ENCODE data around the gene CCNL2.
"Not testable (repeated sequence)": the region's sequence is repeated elsewhere in the genome, so short reads cannot be mapped to it uniquely, and the experiment has no call there.

The CCNL2 gene

DNA sequence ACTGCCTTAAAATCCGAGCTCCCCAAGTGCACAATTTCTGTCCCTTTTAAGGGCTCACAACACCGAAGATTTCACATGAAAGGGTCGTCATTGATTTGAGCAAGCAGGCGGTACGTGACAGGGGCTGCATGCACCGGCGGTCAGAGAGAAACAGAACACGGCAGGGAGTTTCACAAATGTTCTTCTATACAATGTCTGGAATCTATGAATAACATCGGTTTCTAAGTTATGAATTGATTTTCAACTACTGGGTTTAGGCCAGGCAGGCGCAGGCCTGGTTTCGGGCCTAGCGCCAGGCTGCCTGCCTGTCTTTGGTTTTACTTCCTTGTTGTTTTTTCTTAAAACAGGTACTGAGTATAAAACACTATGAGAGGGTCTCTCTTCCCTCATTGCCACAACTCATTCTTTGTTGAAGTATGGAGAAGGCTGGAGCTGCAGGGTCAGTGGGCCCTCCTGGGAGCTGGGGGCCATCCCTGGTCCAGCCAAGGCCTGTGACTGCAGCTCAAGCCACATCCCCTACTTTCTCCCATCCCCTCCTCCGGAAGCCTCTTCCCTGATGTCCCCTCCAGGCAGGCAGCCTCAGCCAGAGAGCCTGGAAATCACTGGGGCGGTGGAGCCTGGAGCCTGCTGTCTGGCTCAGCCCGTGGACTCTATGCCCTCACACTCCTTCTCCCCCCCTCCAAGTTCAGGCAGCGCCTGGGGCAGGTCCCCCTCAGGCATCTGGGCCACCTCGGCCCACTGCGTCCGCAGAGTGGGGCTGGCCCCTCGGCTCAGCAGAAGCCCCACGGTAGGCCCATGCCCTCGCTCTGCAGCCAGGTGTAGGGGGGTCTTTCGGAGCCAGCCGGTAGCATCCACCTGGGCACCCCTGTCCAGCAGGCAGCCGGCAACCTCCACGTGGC lies 19.6 kb upstream of the CCNL2 start:
- no peak for DNase-seq
- no peak overlapping the region for H3K27ac Mint-ChIP-seq
- H3K36me3 Mint-ChIP-seq (ENCODE audit: low read depth), result no peaks in the 10 kb centered on the region
- no peaks in the 10 kb centered on the region for H3K9me3 Mint-ChIP-seq
- H3K4me3 Mint-ChIP-seq, result no peak overlapping the region
- peaks cover 21% of the 10 kb centered on the region for H3K27me3 Mint-ChIP-seq
- peaks cover 16% of the 10 kb centered on the region for H3K4me1 Mint-ChIP-seq (ENCODE audit: low read depth)

DNA sequence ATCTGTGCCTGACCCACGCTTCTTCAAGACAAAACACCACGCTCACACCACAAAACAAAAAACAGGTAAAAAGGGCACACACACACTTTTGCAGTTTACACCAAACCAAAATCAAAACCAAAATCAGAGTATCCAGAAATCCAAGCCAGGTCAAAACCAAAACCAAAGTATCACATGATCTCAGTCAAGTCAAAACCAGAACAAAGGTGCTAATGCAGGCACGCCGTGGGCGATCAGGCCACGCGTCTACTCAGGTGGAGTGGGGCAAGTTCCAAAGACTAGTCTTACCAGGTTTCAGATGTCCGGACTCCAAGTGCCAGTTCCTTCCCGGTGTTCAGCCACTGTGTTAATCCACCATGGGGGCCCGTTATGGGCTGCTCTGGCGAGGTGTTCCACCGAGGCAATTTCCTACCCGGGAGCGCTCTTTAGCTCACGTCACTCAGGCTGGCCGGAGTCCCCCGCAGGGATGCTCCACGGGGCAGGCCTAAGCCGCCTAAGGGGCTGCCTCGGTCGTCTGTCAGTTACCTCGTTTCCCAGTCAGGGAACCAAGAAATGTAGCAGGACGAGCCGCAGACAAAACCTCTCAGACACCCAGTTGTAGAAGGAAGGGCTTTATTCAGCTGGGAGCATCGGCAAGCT lies 18.8 kb upstream of the CCNL2 start:
- not testable (repeated sequence) for H3K36me3 Mint-ChIP-seq (ENCODE audit: low read depth); H3K27ac Mint-ChIP-seq; H3K4me3 Mint-ChIP-seq; DNase-seq; H3K9me3 Mint-ChIP-seq
- peaks cover 18% of the 10 kb centered on the region for H3K27me3 Mint-ChIP-seq
- peaks cover 15% of the 10 kb centered on the region for H3K4me1 Mint-ChIP-seq (ENCODE audit: low read depth)

DNA sequence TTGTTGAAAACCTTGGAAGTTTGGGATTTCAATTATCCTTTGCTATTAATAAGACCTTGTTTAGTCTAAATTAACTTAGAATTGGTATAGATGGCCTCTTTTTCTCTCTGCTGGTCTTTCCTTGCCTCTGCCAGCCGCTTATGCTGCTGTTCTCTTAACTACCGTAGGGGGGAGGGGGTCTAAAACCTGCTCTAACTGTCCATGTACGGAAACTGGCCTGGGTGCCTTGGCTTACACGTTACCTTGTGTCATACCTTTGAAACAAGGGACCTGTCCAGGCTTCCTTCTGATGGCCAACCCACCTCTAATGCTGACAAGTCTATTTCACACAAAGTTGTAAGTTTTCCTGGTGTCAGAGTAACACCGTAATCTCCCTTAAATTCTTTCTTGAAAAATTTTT lies 18.3 kb upstream of the CCNL2 start:
- DNase-seq; H3K4me3 Mint-ChIP-seq; H3K36me3 Mint-ChIP-seq (ENCODE audit: low read depth); H3K9me3 Mint-ChIP-seq; H3K27ac Mint-ChIP-seq: not testable (repeated sequence)
- Mint-ChIP-seq H3K27me3 (peaks cover 12% of the 10 kb centered on the region), H3K4me1 (ENCODE audit: low read depth) (peaks cover 13% of the 10 kb centered on the region)

DNA sequence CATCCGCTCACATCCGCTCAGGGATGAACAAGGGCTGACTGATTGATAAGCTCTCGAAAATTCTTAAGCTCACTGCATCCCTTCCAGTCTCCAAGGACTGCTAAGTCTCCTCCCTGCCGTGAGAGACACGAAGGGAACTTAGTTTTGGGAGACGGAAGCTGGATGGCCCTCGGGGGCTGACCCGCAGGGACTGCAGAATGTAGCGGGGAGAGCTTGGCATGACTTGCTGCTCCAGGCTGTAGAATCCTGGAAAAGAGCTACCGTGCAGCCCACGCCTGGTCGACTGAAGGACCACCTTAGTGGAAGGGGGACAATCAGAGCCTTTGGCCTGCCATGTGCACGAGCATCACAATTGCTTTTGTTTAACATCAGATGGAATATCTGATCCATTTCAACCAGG lies 16.6 kb upstream of the CCNL2 start:
- no peak for DNase-seq
- Mint-ChIP-seq H3K36me3 (ENCODE audit: low read depth) (peaks cover 2% of the 10 kb centered on the region), H3K27me3 (peaks cover 2% of the 10 kb centered on the region), H3K9me3 (no peaks in the 10 kb centered on the region), H3K4me1 (ENCODE audit: low read depth) (peaks cover 18% of the 10 kb centered on the region), H3K27ac (no peak overlapping the region), H3K4me3 (no peak overlapping the region)

DNA sequence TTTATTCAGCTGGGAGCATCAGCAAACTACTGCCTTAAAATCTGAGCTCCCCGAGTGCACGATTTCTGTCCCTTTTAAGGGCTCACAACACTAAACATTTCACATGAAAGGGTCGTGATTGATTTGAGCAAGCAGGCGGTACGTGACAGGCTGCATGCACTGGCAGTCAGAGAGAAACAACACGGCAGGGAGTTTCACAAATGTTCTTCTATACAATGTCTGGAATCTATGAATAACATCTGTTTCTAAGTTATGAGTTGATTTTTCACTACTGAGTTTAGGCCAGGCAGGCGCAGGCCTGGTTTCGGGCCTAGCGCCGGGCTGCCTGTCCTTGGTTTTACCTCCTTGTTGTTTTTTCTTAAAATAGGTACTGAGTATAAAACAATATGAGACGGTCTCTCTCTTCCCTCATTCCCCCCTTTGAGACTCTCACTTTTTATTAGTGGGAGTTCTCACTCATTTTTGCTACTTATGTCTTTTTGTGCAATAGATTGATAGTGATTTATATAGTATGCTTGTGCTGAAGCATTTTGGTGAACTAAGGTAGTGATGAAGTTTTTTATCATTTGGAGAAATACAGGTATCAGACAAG lies 13.3 kb upstream of the CCNL2 start:
- peaks cover 31% of the 10 kb centered on the region for H3K4me1 Mint-ChIP-seq (ENCODE audit: low read depth)
- not testable (repeated sequence) for H3K27me3 Mint-ChIP-seq, DNase-seq, H3K9me3 Mint-ChIP-seq, H3K4me3 Mint-ChIP-seq
- H3K27ac Mint-ChIP-seq, result peak overlapping the region; percentile 31
- H3K36me3 Mint-ChIP-seq (ENCODE audit: low read depth), result peaks cover 32% of the 10 kb centered on the region

DNA sequence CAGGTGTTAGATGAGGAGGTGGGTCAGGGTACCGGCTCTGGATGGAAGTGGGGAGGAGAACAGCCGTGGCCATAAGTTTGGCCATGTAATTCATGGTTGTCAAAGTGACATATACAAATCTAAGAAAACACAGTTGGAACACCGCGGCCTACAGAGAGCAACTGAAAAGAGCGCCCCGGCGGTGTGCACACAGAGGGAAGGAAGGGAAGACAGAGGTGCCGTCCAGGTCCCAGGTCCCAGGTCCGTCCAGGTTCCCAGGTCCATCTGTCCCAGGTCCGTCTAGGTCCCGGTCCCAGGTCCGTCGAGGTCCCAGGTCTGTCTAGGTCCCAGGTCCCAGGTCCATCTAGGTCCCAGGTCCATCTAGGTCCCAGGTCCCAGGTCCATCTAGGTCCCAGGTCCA lies 12.5 kb upstream of the CCNL2 start:
- no peak overlapping the region for H3K4me3 Mint-ChIP-seq
- no peak overlapping the region for H3K27ac Mint-ChIP-seq

DNA sequence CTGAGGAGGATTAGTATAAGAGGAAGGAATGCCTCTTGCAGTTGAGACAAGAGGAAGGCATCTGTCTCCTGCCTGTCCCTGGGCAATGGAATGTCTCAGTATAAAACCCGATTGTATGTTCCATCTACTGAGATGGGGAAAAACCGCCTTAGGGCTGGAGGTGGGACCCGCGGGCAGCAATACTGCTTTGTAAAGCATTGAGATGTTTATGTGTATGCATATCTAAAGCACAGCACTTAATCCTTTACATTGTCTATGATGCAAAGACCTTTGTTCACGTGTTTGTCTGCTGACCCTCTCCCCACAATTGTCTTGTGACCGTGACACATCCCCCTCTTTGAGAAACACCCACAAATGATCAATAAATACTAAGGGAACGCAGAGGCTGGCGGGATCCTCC lies 11.1 kb upstream of the CCNL2 start:
- Mint-ChIP-seq H3K4me1 (ENCODE audit: low read depth) (peaks cover 43% of the 10 kb centered on the region), H3K36me3 (ENCODE audit: low read depth) (peaks cover 53% of the 10 kb centered on the region), H3K27ac (peak overlapping the region; percentile 85)
- H3K9me3 Mint-ChIP-seq, DNase-seq, H3K27me3 Mint-ChIP-seq, H3K4me3 Mint-ChIP-seq: not testable (repeated sequence)

More for the DNA sequence above, 12.5 kb upstream of the CCNL2 start:
- DNase-seq, result no peak
- Mint-ChIP-seq H3K36me3 (ENCODE audit: low read depth) (peaks cover 39% of the 10 kb centered on the region), H3K4me1 (ENCODE audit: low read depth) (peaks cover 32% of the 10 kb centered on the region), H3K9me3 (no peaks in the 10 kb centered on the region), H3K27me3 (no peaks in the 10 kb centered on the region)

DNA sequence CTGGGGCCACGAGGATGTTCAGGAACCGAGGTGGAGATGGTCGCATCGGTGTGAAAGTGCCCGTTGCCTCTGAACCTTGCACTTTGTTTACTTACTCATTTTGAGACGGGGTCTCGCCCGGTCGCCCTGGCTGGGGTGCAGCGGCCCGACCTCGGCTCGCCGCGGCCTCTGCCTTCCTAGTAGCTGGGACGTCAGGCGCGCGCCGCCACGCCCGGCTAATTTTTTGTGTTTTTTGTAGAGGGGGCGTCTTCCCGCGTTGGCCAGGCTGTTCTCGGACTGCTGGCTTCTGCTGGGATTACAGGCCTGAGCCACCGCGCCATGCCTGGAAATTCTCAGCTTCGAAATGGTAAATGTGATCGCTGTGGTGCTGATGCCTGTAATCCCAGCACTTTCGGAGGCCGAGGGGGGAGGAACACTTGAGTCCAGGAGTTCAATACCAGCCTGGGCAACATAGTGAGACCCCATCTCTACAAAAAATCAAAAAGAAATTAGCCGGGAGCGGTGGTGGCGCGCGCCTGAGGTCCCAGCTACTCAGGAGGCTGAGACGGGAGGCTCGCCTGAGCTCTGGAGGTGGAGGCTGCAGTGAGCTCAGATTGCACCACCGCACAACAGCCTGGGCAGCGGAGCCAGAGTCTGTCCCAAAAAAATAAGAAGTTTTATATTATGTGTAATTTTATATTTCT lies 8.6 kb upstream of the CCNL2 start:
- no peak for DNase-seq
- Mint-ChIP-seq H3K27ac (peak overlapping the region; percentile 91), H3K36me3 (ENCODE audit: low read depth) (peaks cover 77% of the 10 kb centered on the region), H3K4me1 (ENCODE audit: low read depth) (peaks cover 60% of the 10 kb centered on the region), H3K27me3 (no peaks in the 10 kb centered on the region), H3K9me3 (no peaks in the 10 kb centered on the region), H3K4me3 (peak overlapping the region; percentile 96)

DNA sequence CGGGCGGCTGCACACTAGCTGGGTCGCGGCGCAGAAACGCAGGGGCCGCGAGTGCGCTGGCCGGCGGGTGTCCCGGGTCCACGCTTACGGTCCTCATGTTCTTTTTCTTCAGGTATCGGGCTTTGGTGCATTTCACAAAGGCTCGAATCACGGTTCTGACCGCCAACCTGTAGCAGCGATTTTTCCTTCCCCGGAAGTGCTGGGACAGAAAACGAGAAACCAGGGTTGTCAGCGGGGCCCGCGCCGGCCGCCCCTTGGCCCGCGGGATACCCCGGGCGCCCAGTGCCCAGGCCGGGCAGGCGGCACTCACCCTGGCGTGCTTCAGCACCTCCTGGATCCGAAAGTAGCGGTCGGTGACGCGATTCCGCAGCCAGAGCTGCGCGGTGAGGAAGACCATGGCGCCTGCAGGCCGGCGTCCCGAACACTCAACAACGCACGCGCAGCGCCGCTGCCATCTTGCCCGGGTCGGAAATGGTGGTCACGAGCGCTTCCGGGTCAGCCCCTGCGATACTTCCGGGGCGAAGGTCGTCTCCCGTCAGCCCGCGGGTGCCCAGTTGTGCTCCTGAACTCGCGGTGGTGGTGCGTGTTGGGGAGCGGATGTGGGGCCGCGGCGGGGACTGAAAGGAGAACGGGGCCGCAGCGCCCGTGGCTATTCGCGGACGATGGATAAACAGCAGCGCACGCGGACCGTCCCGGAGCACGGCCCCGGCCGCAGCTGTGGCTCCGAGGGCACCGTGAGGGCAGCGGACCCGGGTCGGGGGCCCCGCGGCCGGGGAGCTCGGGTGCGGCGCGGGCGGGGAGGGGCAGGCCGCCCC lies 7.9 kb upstream of the CCNL2 start, which contains the start of gene MRPL20:
Gene MRPL20 (minus strand): TSS at position 473 of the 815 bp plus-strand sequence. CDS start 76 bp downstream, at position 397.
- peak within 1 kb of the TSS; percentile 96 for H3K4me3 Mint-ChIP-seq
- H3K4me1 Mint-ChIP-seq (ENCODE audit: low read depth), result peaks cover 59% of the 10 kb centered on the region
- DNase-seq, result peak; percentile 97
- no peaks in the 10 kb centered on the region for H3K9me3 Mint-ChIP-seq
- peak within 1 kb of the TSS; percentile 96 for H3K27ac Mint-ChIP-seq
- H3K27me3 Mint-ChIP-seq, result no peaks in the 10 kb centered on the region
- peaks cover 85% of the 10 kb centered on the region for H3K36me3 Mint-ChIP-seq (ENCODE audit: low read depth)

DNA sequence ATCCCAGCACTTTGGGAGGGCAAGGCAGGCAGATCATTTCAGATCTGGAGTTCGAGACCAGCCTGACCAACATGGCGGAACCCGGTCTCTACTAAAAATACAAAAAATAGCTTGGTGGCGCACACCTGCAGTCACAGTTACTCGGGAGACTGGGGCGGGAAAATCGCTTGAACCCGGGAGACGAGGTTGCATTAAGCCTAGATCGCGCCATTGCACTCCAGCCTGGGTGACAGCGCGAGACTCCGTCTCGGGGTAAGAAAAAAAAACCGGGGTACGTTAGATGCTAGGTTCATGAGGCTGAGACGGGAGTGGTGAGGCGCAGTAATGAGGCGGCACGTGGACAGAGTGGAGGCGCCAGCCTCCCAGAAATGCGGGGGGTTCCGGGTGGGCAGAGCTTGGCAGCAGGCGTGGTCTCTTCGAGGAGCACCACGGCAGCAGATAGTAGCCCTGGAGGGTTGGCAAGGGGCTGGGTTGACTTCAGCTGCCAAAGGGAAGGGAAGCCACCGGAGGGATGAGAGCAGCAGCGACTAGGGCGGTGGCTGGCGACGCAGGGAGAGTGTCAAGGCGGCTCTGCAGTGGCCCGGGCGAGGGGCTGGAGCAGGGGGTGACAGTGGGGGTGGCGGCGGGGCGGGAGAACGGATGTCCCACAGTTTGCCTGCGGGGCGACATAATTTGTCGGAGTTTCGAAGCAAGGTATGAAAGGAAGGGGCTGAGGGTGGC lies 7.1 kb upstream of the CCNL2 start:
- Mint-ChIP-seq H3K4me1 (ENCODE audit: low read depth) (peaks cover 63% of the 10 kb centered on the region), H3K36me3 (ENCODE audit: low read depth) (peaks cover 91% of the 10 kb centered on the region), H3K27me3 (no peaks in the 10 kb centered on the region), H3K4me3 (peak overlapping the region; percentile 96), H3K9me3 (no peaks in the 10 kb centered on the region), H3K27ac (peak overlapping the region; percentile 96)
- peak; percentile 49 for DNase-seq

DNA sequence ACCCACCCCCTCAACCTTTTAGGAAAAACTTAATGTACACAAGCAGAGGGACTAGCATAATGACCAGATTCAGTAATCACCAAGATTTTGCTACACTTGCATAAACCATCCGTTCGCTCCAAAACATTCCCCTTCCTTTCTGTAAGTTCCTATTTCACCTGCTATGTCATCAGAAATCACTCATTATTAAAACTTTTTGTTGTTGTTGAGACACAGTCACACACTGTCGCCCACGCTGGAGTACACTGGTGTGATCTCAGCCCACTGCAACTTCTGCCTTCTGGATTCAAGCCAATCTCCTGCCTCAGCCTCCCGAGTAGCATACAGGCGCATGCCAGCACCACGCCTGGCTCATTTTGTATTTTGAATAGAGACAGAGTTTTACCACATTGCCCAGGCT lies 4.5 kb upstream of the CCNL2 start:
- no peak for DNase-seq
- no peaks in the 10 kb centered on the region for H3K9me3 Mint-ChIP-seq
- peaks cover 60% of the 10 kb centered on the region for H3K4me1 Mint-ChIP-seq (ENCODE audit: low read depth)
- H3K4me3 Mint-ChIP-seq, result peak overlapping the region; percentile 4
- peak overlapping the region; percentile 96 for H3K27ac Mint-ChIP-seq
- H3K36me3 Mint-ChIP-seq (ENCODE audit: low read depth), result peaks cover 90% of the 10 kb centered on the region
- no peaks in the 10 kb centered on the region for H3K27me3 Mint-ChIP-seq

DNA sequence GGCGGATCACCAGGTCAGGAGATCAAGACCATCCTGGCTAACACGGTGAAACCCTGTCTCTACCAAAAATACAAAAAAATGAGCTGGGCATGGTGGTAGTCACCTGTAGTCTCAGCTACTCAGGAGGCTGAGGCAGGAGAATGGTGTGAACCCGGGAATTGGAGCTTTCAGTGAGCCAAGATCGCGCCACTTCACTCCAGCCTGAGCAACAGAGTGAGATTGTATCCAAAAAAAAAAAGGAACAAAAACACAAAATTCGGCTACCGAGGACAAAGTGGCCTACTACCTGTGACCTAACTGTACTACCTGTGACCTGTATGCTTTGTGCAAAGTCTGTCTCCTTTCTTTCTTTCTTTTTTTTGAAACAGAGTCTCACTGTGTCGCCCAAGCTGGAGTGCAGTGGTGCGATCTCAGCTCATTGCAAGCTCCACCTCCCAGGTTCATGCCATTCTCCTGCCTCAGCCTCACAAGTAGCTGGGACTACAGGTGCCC lies 3.8 kb upstream of the CCNL2 start:
- DNase-seq, H3K4me3 Mint-ChIP-seq, H3K27me3 Mint-ChIP-seq, H3K9me3 Mint-ChIP-seq: not testable (repeated sequence)
- peaks cover 59% of the 10 kb centered on the region for H3K4me1 Mint-ChIP-seq (ENCODE audit: low read depth)
- peak overlapping the region; percentile 96 for H3K27ac Mint-ChIP-seq
- H3K36me3 Mint-ChIP-seq (ENCODE audit: low read depth), result peaks cover 90% of the 10 kb centered on the region

Measured in activated T-cell treated with anti-CD3 and anti-CD28 coated beads, Interleukin-2, amount 50 U/mL, for 24 hours (primary cell).